ENCODE results near the gene PHF21B. TPM values are rescaled to one million over a fixed set of nuclear protein-coding genes. Genes with fewer than 3 reads are reported as not detected.

Gene PHF21B
- total RNA-seq, 1 donor = not detected

GRCh38 chr22:45033136-45033535 lies 23.3 kb upstream of the PHF21B start:
- no peaks in the 10 kb centered on the region for H3K4me1 ChIP-seq (ENCODE audit: insufficient read depth, low read length)
- H3K27me3 ChIP-seq (ENCODE audit: insufficient read depth, low read length) = no peaks in the 10 kb centered on the region
- no peak overlapping the region for H3K4me3 ChIP-seq (ENCODE audit: low read length)
- no peaks in the 10 kb centered on the region for H3K9me3 ChIP-seq (ENCODE audit: low read depth, low read length)

- Histone ChIP-seq H3K27me3 (ENCODE audit: insufficient read depth, low read length) (no peaks in the 10 kb centered on the region), H3K4me1 (ENCODE audit: insufficient read depth, low read length) (no peaks in the 10 kb centered on the region), H3K9me3 (ENCODE audit: low read depth, low read length) (no peaks in the 10 kb centered on the region), H3K4me3 (ENCODE audit: low read length) (no peak overlapping the region)
Observed at GRCh38 chr22:45031629-45032403, 22.0 kb upstream of the PHF21B start.

DNA sequence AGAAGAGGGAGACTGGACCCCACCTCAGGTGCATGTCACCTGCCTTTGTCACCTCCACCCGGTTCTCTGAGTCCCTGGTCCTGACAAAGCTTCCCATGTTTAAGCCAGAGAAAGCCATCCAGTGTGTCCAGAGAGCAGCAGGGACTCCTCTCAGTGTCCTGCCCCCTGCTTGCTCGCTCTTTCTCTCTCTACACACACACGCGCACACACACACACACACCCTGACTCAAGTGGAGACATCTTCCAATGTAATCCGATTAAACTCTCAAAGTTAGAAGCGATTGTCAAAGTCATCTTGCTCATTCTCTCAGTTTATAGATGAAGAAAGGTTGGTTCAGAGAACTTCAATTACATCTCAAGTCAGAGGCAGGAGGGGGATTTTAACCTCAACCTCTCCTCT lies 19.7 kb upstream of the PHF21B start:
- H3K27me3 ChIP-seq (ENCODE audit: insufficient read depth, low read length) = no peaks in the 10 kb centered on the region
- H3K4me1 ChIP-seq (ENCODE audit: insufficient read depth, low read length) = no peaks in the 10 kb centered on the region
- H3K4me3 ChIP-seq (ENCODE audit: low read length) = no peak overlapping the region
- H3K9me3 ChIP-seq (ENCODE audit: low read depth, low read length) = no peaks in the 10 kb centered on the region

GRCh38 chr22:45026511-45026910 lies 16.7 kb upstream of the PHF21B start:
- H3K9me3 ChIP-seq (ENCODE audit: low read depth, low read length) = no peaks in the 10 kb centered on the region
- no peaks in the 10 kb centered on the region for H3K27me3 ChIP-seq (ENCODE audit: insufficient read depth, low read length)
- no peak overlapping the region for H3K4me3 ChIP-seq (ENCODE audit: low read length)
- H3K4me1 ChIP-seq (ENCODE audit: insufficient read depth, low read length) = no peaks in the 10 kb centered on the region

- no peaks in the 10 kb centered on the region for H3K4me1 ChIP-seq (ENCODE audit: insufficient read depth, low read length)
- H3K4me3 ChIP-seq (ENCODE audit: low read length) = no peak overlapping the region
- no peaks in the 10 kb centered on the region for H3K9me3 ChIP-seq (ENCODE audit: low read depth, low read length)
- H3K27me3 ChIP-seq (ENCODE audit: insufficient read depth, low read length) = no peaks in the 10 kb centered on the region
Observed at GRCh38 chr22:45023431-45023830, 13.6 kb upstream of the PHF21B start.

GRCh38 chr22:45019861-45020655 lies 10.3 kb upstream of the PHF21B start:
- no peaks in the 10 kb centered on the region for H3K4me1 ChIP-seq (ENCODE audit: insufficient read depth, low read length)
- no peaks in the 10 kb centered on the region for H3K9me3 ChIP-seq (ENCODE audit: low read depth, low read length)
- no peaks in the 10 kb centered on the region for H3K27me3 ChIP-seq (ENCODE audit: insufficient read depth, low read length)
- H3K4me3 ChIP-seq (ENCODE audit: low read length) = no peak overlapping the region

DNA sequence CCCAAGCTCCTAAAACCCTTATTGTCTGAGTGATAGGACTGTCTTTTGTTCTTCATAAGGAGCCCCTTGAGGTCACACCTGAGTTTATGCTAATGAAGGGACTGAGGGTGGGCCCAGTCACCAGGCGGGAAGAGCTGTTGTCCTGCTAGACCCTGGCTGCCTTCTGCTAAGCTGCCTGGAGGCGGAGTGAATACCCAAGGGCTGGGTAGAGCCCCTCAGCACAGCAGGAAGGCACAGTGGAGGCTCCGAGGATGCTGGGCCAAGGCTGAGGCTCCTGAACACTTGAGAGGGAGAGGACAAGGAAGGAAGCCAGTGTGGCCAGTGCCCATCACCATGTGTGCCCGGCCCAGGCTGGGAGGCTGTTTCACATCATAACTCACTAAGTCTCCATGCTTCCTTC lies 4.8 kb upstream of the PHF21B start:
- Histone ChIP-seq H3K4me1 (ENCODE audit: insufficient read depth, low read length) (peaks cover 4% of the 10 kb centered on the region), H3K27me3 (ENCODE audit: insufficient read depth, low read length) (peaks cover 26% of the 10 kb centered on the region), H3K4me3 (ENCODE audit: low read length) (no peak overlapping the region), H3K9me3 (ENCODE audit: low read depth, low read length) (no peaks in the 10 kb centered on the region)

DNA sequence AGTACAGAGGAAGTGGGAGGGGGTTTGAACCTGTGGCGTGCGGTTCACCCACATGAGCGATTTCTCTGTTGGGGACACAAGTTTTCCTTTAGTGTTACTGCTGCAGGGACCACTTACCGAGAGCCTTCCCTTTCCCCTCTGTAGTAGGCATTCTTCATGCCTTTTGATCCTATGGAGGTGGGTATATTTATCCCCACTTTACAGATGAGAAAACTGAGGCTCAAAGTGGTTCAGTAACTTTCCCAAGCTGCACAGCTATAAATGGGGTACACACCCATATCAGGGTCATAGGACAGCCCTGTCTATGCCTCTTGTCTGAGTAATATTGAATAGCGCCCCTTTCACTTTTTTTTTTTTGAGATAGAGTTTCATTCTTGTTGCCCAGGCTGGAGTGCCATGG lies 3.3 kb upstream of the PHF21B start:
- Histone ChIP-seq H3K27me3 (ENCODE audit: insufficient read depth, low read length) (peaks cover 30% of the 10 kb centered on the region), H3K4me3 (ENCODE audit: low read length) (no peak overlapping the region), H3K4me1 (ENCODE audit: insufficient read depth, low read length) (peaks cover 4% of the 10 kb centered on the region), H3K9me3 (ENCODE audit: low read depth, low read length) (no peaks in the 10 kb centered on the region)

DNA sequence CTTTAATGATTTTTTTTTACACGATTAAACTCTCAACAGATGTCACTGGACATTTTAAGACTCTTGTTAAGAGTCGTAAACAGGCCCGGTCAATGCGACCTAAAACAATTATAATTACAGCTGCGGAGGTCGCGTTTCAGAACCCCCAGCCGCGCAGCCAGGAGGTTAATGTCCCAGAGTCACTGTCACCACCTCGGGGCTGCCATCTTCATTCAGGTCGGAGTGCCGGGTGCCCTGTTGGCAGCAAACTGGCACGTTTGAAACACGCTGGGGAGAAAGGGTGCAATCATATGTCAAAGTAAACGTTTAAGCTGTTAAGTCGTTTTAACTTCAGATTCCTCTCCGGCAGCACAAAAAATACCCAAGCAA lies 711 bp upstream of the PHF21B start:
- Histone ChIP-seq H3K4me1 (ENCODE audit: insufficient read depth, low read length) (peaks cover 4% of the 10 kb centered on the region), H3K27me3 (ENCODE audit: insufficient read depth, low read length) (peaks cover 43% of the 10 kb centered on the region), H3K4me3 (ENCODE audit: low read length) (no peak overlapping the region), H3K9me3 (ENCODE audit: low read depth, low read length) (no peaks in the 10 kb centered on the region)

DNA sequence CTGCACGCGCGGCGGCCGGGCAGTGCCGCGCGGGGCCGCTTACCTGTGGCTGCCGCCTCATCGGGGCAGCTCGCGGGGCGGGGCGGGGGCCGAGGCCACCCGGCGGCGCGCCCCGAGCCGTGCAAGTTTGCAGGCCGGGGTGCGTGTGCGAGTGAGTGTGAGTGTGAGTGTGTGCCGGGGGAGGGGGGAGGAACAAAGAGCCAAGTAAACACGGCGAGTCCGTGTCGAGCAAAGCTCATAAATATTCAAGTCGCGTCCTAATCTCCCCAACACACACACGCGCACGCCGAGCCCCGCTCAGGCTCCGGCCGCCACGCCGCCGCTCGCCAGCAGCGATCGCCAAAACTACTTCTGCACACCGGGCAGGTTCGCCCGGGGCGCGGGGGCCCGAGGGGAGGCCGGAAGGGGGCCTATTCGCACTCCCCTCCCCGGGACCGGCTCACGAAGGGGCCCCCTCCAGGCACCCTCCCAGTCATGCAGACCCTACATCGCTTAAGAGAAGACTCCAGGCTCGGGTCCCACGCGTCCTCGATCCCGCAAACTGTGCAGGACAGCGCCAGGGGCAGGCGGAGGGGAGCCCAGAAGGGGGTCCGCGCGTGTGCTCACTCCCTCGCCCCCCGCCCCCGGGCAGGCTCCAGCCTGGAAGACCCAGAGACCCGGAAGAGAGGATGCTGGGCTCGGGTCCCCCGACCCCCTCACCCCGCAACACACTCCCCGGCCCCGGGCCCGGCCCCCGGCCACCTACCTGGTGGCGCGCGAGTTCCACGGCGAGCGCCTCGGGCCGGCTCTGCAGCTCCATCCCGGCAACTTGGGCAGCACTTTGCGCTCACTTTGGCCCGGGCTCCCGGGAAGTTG lies 827 bp downstream of the PHF21B start:
- H3K27me3 ChIP-seq (ENCODE audit: insufficient read depth, low read length) = peaks cover 52% of the 10 kb centered on the region
- H3K9me3 ChIP-seq (ENCODE audit: low read depth, low read length) = no peaks in the 10 kb centered on the region
- H3K4me3 ChIP-seq (ENCODE audit: low read length) = no peak overlapping the region
- H3K4me1 ChIP-seq (ENCODE audit: insufficient read depth, low read length) = peaks cover 4% of the 10 kb centered on the region

- peaks cover 52% of the 10 kb centered on the region for H3K27me3 ChIP-seq (ENCODE audit: insufficient read depth, low read length)
- no peak overlapping the region for H3K4me3 ChIP-seq (ENCODE audit: low read length)
- H3K4me1 ChIP-seq (ENCODE audit: insufficient read depth, low read length) = peaks cover 4% of the 10 kb centered on the region
Observed at GRCh38 chr22:45008186-45008681, 1.6 kb downstream of the PHF21B start.

GRCh38 chr22:45007391-45008185 lies 2.2 kb downstream of the PHF21B start:
- Histone ChIP-seq H3K9me3 (ENCODE audit: low read depth, low read length) (no peaks in the 10 kb centered on the region), H3K27me3 (ENCODE audit: insufficient read depth, low read length) (peaks cover 52% of the 10 kb centered on the region), H3K4me1 (ENCODE audit: insufficient read depth, low read length) (peaks cover 4% of the 10 kb centered on the region), H3K4me3 (ENCODE audit: low read length) (no peak overlapping the region)

More at GRCh38 chr22:45008186-45008681, 1.6 kb downstream of the PHF21B start:
- no peaks in the 10 kb centered on the region for H3K9me3 ChIP-seq (ENCODE audit: low read depth, low read length)

- no peak overlapping the region for H3K4me3 ChIP-seq (ENCODE audit: low read length)
- H3K27me3 ChIP-seq (ENCODE audit: insufficient read depth, low read length) = peaks cover 45% of the 10 kb centered on the region
- no peaks in the 10 kb centered on the region for H3K9me3 ChIP-seq (ENCODE audit: low read depth, low read length)
- H3K4me1 ChIP-seq (ENCODE audit: insufficient read depth, low read length) = peaks cover 4% of the 10 kb centered on the region
Observed at GRCh38 chr22:45006964-45007390, 2.8 kb downstream of the PHF21B start.

Measured in mononuclear cell (primary cell).